Cardiac ventricle fibroblast (primary cell): ENCODE results near the gene FOXRED2. TPM values are rescaled to one million over a fixed set of nuclear protein-coding genes. Genes with fewer than 3 reads are reported as not detected.

Experiments used
- total RNA-seq: library from RNA; depleted of rRNA; stranded (reverse); fragments of >200 nt; gene quantifications from 2 replicates; pipeline ENCODE4 v1.2.3, GENCODE V29; 2015

FOXRED2 gene
- total RNA-seq, result 13.6 and 14.9 TPM in 2 replicates

GRCh38 chr22:36506637-36507517 lies at the start of gene FOXRED2:
Gene FOXRED2 (minus strand): TSS chr22:36507040. CDS start chr22:36506422, 618 bp downstream.

GRCh38 chr22:36528795-36529751 lies 22.2 kb upstream of the FOXRED2 start, which contains the start of gene EIF3D:
Gene EIF3D (minus strand): TSS chr22:36529166. CDS start chr22:36526121, 3,045 bp downstream.

GRCh38 chr22:36481393-36482168 lies 25.3 kb downstream of the FOXRED2 start, which contains the start of gene TXN2:
Gene TXN2 (minus strand): TSS chr22:36481640. CDS start chr22:36480837, 803 bp downstream.

Other genes with a start within 250 kb of the FOXRED2 start
- 227 and 236 TPM in 2 replicates for gene MYH9, start 119.1 kb downstream of the FOXRED2 start, total RNA-seq
- 65.1 and 69.6 TPM in 2 replicates for gene TXN2, start 25.4 kb downstream of the FOXRED2 start, total RNA-seq
- 261 and 311 TPM in 2 replicates for gene EIF3D, start 22.1 kb upstream of the FOXRED2 start, total RNA-seq
- gene CACNG2, start 196.7 kb upstream of the FOXRED2 start, total RNA-seq, result not detected in 2 replicates